Stimulated activated CD4-positive, alpha-beta T cell treated with anti-CD3 and anti-CD28 coated beads, Interleukin-12 subunit alpha, Interleukin-12 subunit beta, amount 100 ng/mL, for 24 hours (primary cell): ENCODE measurements around the gene GORAB.

Experiments used
- DNase-seq, 2 experiments: peaks; one replicate each; pipeline ENCODE4 v3.0.0-alpha.2; 2020; ENCODE audit warnings: low read depth in 2 of 2

GORAB gene

DNA sequence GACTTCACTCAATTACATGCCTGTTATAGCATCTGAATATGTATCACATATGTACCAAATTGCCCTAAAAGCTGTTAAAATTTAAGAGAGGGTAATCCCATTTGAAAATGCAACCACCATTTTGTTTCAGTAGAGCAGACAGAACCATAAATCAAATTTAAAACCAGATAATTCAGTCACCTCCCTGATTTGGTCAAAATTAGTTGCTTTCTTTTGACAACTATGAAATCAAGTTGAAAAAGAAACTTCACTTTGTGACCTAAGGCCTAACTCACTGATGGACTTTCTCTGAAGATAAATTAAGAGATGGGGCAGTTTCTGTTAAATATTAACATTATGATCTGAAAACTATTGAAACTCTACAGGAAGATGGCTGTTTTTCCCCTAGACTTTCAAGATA is 6.7 kb downstream of the GORAB start:
- DNase-seq: no peak

GRCh38 chr1:170539154-170539553 is 7.2 kb downstream of the GORAB start:
- no peak for DNase-seq

GRCh38 chr1:170544624-170545023 is 12.7 kb downstream of the GORAB start:
- DNase-seq: no peak

GRCh38 chr1:170545476-170545875 is 13.5 kb downstream of the GORAB start:
- DNase-seq: no peak

GRCh38 chr1:170547255-170547654 is 15.3 kb downstream of the GORAB start:
- no peak for DNase-seq

DNA sequence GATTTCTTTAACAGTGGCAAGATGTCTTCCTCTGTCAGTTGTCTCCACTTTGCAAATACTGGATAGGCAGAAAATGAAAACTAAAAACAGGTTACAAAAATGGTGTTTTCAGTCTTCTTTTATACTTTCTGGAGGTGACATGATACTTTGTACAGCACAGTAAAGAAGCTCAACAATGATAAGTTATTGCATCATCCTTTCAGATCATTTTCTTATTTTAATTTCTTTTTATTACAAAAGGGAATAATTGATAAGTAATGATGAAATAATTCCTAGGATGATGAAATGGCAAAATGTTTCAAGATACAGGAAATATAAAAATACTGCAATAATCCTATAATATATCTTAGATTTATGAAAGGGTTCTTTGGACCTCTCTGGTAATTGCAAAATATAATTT is 16.5 kb downstream of the GORAB start:
- no peak for DNase-seq

GRCh38 chr1:170555370-170555769 is 23.4 kb downstream of the GORAB start:
- DNase-seq: no peak

DNA sequence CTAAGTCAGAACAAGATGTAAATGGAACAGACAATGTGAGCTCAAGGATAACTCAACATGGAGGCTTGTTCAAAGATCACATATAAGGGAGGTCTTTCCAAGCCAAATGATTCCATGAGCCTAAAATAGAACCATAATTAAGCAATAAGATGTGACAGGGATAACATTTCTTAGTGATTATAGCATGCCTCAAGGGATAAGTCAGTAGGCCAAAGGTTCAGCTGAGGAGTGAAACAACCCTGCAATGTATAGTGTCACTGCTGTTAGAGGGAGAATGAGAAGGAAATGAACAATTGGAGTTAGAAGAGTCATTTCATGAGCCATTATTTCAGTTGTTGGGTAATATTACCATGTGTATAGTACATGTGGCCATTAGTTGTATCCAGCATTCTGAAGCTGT is 25.0 kb downstream of the GORAB start:
- no peak for DNase-seq

- DNase-seq: no peak
Measured at GRCh38 chr1:170558731-170559130, 26.8 kb downstream of the GORAB start.

GRCh38 chr1:170559166-170559565 is 27.2 kb downstream of the GORAB start:
- DNase-seq: no peak

DNA sequence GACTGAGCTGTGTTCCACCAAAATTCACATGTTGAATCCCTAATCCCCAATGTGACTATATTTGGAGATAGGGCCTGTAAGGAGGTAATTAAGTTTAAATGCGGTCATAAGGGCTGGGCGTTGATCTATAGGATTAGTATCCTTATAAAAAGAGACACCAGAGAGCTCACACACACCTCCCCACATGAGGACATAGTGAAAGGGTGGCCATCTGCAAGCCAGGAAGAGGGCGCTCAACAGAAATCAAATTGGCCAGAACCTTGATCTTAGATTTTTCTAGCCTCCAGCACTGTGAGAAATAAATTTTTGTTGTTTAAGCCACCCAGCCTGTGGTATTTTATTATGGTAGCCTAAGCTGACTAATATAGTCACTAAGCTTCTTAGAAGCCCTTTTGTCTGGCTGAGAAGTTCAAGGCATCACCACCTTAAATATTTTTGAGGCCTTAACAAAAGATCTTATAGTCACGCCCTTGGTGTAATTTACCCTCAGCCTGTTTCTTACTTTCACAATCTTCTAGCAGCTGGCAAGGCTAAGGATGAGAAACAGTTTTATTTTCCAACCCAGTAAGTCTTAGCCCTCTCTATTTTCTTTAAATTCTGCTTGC is 28.8 kb downstream of the GORAB start:
- DNase-seq: no peak

DNA sequence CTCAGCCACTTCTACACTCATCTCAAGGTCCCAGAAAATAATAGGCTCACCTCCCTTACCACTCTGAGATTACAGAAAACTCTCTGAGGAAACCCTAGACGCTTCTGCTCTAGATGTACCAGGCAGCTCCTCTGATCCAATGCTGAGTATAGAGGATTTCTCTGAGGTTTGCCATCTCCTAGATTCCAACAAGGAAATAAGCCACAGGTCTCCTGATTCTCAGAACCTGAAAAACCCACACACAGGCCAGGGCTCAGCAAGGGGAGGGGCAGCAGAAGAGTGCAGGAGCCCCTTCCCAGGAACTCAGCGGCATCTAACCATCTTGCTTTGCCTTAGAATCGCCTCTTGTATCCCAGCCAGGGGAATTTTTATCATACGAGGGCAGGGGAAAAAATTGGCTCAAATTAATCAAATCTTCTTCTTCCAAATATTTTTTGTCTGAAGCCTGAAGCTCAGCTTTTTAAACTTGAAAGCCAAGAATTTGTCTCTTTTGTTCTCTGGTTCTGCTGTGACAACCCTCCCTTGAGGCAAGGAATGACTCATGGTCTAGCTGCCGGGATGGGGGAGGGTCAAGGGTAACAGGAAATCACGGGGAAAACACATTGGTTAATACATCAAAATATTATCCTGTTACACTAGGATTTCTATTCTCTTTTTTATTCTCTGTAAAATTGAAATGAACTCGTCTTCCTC is 30.8 kb downstream of the GORAB start:
- DNase-seq: peak in 1 of 2 experiments; percentile 5

DNA sequence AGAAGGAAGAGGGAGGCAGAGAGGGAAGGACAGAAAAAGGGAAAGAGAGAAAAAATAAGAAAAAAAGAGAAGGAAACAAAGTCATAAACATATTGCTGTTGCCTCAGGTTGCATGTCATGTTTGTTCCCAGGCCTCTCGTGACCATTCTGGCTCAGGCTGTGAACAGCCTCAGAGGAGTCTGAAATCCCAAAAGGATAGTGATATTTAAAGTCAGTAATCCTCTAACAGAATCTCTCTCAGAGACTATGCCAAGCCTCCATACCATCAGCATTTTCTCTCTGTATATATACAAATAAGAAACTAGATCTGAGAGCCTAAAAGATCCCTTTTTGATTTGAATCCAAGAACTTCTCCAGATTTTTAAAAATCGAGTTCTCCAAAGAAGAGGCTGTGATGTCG is 35.2 kb downstream of the GORAB start:
- DNase-seq: no peak

GRCh38 chr1:170568197-170568596 is 36.2 kb downstream of the GORAB start:
- no peak for DNase-seq

GRCh38 chr1:170576980-170577379 is 45.0 kb downstream of the GORAB start:
- DNase-seq: no peak

DNA sequence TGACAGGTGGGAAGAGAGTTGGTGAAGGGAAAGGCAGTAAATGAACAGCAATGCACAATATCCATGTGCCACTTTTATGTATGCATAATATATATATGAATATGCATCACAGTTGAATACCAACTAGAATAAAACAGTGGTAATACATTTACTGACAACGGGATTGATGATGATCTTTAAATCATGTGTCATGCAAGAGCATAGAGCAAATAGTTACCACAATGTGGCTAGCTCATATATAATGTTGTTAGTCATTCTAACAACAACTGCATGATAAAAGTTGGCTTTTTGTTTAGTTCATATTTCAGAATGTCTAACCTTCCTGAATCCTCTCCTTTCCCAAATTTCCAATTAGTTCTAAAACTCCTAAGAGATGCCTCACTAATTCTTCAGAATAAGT is 46.4 kb downstream of the GORAB start:
- DNase-seq: no peak

- no peak for DNase-seq
Measured at GRCh38 chr1:170580636-170581440, 48.9 kb downstream of the GORAB start.

- no peak for DNase-seq
Measured at GRCh38 chr1:170583186-170583585, 51.2 kb downstream of the GORAB start.

DNA sequence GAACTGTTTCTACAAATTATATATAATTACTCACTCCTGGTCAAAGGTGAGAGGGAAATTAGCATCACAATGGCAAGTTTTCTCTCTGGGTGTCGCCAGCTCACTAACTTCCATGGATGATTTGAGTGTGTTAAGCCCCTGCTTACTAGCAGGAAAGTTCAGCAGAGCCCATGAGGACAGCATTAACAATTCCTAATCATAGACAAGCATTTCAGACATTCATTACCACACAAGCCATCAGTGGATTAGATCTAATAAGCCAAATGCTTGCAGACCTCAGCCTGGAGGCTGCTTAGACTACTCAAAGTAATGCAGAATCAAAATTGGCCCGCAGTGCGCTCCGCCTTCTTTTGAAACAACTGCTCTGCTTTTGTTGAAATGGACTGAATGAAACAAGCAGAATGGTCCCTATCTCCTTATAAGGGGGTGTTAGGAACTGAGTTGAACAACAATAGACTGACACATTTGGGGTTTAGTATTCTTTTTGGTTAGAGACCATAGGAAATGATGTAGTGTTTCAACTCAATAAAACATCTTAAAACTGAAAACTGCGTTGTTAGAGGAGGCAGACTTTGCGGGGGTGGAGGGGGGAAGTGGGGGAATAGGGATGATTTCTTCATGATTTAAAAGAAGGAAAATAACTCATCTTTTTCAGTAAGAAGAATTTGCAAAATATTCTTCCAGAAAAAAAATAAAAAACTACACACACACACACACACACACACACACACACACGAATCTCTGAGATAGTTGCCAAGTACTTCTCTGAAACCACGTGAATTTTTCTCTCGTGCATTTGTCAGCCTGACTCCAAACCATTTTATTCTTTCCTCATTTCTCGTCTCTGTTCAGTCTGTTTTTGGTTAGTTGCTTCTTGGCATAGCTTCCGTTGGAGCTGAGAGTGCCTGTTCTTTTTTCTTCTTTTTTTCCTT is 54.6 kb downstream of the GORAB start:
- DNase-seq: no peak

GRCh38 chr1:170587253-170587593 is 55.3 kb downstream of the GORAB start:
- no peak for DNase-seq

GRCh38 chr1:170590921-170591705 is 59.1 kb downstream of the GORAB start:
- DNase-seq: no peak
